Muscle layer of duodenum (tissue), 2 donors: Measurements from ENCODE around the gene EFNB2.
A peak's percentile ranks its signal among the peaks of the same experiment; 100 is the strongest.

Source experiments
- H3K27ac ChIP-seq: one replicate; pipeline ENCODE4 v1.7.0; 2013; ENCODE audit warnings: mild to moderate bottlenecking, low read length
- H3K27me3 ChIP-seq: one replicate; pipeline ENCODE4 v1.7.0; 2013; ENCODE audit warnings: low read depth, mild to moderate bottlenecking, control low read depth, low read length
- H3K36me3 ChIP-seq, 2 donors: one replicate each; pipeline ENCODE4 v1.7.0; 2013; ENCODE audit warnings: low read length in 2 of 2, control low read depth in 1 of 2, mild to moderate bottlenecking in 1 of 2; ENCODE audit not compliant: insufficient read depth in 2 of 2, control insufficient read depth in 1 of 2
- H3K4me1 ChIP-seq, 2 donors: one replicate each; pipeline ENCODE4 v1.7.0; 2013; ENCODE audit warnings: low read length in 2 of 2, mild to moderate bottlenecking in 2 of 2, control low read depth in 1 of 2, moderate library complexity in 1 of 2; ENCODE audit not compliant: insufficient read depth in 2 of 2, control insufficient read depth in 1 of 2
- H3K4me3 ChIP-seq, 2 donors: one replicate each; pipeline ENCODE4 v1.7.0; 2013; ENCODE audit warnings: low read length in 2 of 2, low read depth in 1 of 2, mild to moderate bottlenecking in 1 of 2
- H3K9me3 ChIP-seq, 2 donors: one replicate each; pipeline ENCODE4 v1.7.0; 2013; ENCODE audit warnings: low read length in 2 of 2, control low read depth in 1 of 2, mild to moderate bottlenecking in 1 of 2; ENCODE audit not compliant: control insufficient read depth in 1 of 2
- donor health status: healthy.

Gene EFNB2

GRCh38 chr13:106522898-106523525, 12.4 kb downstream of the EFNB2 start:
- no peaks in the 10 kb centered on the region for H3K9me3 ChIP-seq
- H3K27ac ChIP-seq = no peak overlapping the region
- H3K4me1 ChIP-seq = peaks cover 0 to 39% of the 10 kb centered on the region in 2 donors
- no peak overlapping the region for H3K4me3 ChIP-seq
- no peaks in the 10 kb centered on the region for H3K27me3 ChIP-seq
- H3K36me3 ChIP-seq = no peaks in the 10 kb centered on the region

DNA sequence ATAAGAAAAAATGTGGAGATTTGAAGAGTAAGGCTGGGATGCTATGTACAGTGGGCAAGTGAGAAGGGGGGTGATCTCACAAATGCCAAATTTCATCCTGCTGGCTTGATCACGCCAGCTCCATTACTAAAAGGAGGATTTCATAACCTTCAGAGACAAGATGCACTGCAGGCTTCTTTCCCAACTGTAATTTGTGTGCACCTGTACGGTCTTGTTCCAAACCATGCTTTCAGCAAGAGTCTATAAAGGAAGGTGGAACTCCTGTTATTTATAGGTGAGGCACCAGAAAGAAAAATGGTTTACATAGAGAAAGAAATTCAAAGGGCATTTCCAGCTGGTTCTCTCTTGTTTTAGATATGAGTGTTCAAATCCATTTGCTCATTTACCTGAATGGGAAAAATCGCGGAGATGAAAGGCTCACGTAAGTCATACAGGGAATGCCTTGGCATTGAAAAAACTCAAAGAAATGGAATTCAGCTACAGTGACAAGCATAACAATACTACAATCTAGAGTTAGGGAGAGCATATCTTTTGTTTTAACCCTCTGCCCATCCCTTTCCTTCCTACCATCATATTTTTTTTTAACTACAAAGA, 13.3 kb downstream of the EFNB2 start:
- no peaks in the 10 kb centered on the region for H3K9me3 ChIP-seq
- no peak overlapping the region for H3K4me3 ChIP-seq
- H3K4me1 ChIP-seq = peaks cover 0 to 32% of the 10 kb centered on the region in 2 donors
- no peak overlapping the region for H3K27ac ChIP-seq
- H3K36me3 ChIP-seq = no peaks in the 10 kb centered on the region
- no peaks in the 10 kb centered on the region for H3K27me3 ChIP-seq

- peaks cover 0 to 32% of the 10 kb centered on the region in 2 donors for H3K4me1 ChIP-seq
These were observed 14.2 kb downstream of the EFNB2 start for GRCh38 chr13:106521095-106521799.

GRCh38 chr13:106520251-106521054, 15.0 kb downstream of the EFNB2 start:
- no peaks in the 10 kb centered on the region for H3K9me3 ChIP-seq
- H3K36me3 ChIP-seq = no peaks in the 10 kb centered on the region
- H3K27ac ChIP-seq = no peak overlapping the region
- no peaks in the 10 kb centered on the region for H3K27me3 ChIP-seq
- no peak overlapping the region for H3K4me3 ChIP-seq
- H3K4me1 ChIP-seq = peaks cover 0 to 32% of the 10 kb centered on the region in 2 donors

More at GRCh38 chr13:106521095-106521799, 14.2 kb downstream of the EFNB2 start:
- H3K27ac ChIP-seq = no peak overlapping the region
- no peak overlapping the region for H3K4me3 ChIP-seq
- H3K36me3 ChIP-seq = no peaks in the 10 kb centered on the region
- no peaks in the 10 kb centered on the region for H3K9me3 ChIP-seq
- H3K27me3 ChIP-seq = no peaks in the 10 kb centered on the region

- Histone ChIP-seq H3K27ac (no peak overlapping the region), H3K4me3 (no peak overlapping the region), H3K9me3 (no peaks in the 10 kb centered on the region), H3K36me3 (no peaks in the 10 kb centered on the region), H3K27me3 (no peaks in the 10 kb centered on the region), H3K4me1 (peaks cover 7 to 33% of the 10 kb centered on the region in 2 donors)
These were observed 16.9 kb downstream of the EFNB2 start for GRCh38 chr13:106518512-106518911.

- H3K9me3 ChIP-seq = no peaks in the 10 kb centered on the region
- no peaks in the 10 kb centered on the region for H3K36me3 ChIP-seq
- H3K4me3 ChIP-seq = no peak overlapping the region
- H3K27ac ChIP-seq = no peak overlapping the region
- no peaks in the 10 kb centered on the region for H3K27me3 ChIP-seq
- H3K4me1 ChIP-seq = peaks cover 7 to 25% of the 10 kb centered on the region in 2 donors
These were observed 18.2 kb downstream of the EFNB2 start for GRCh38 chr13:106517109-106517847.

DNA sequence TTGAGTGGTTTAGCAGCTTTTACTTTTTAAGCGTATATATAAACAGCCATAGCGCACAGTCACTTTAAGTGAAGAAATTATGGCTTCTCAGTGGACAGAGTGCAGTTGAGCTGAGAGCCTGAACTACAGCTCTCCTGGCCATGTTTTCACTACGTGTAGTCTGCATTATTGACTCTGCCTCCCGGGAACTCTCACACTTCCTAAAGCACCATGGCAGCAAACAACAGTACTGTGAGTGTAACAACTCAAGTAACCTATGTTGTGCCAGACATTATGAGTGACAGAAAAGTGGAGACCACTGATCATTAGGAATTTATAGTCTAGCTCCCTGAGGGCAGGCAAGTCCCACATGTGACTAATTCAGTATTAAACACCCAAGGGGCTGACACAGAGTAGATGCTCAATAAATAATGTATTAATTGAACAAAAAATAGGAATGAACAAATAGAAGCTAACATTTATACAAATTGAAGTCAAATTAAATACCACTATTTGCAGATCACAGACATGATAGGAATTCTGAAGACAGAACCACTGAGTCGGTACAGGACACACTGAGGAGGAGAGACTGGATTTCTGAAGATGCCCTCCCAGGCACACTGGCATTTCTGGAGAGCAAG, 19.7 kb downstream of the EFNB2 start:
- Histone ChIP-seq H3K36me3 (peaks cover 0 to 4% of the 10 kb centered on the region in 2 donors), H3K4me3 (no peak overlapping the region), H3K9me3 (no peaks in the 10 kb centered on the region), H3K4me1 (peaks cover 7 to 20% of the 10 kb centered on the region in 2 donors), H3K27me3 (no peaks in the 10 kb centered on the region), H3K27ac (no peak overlapping the region)

DNA sequence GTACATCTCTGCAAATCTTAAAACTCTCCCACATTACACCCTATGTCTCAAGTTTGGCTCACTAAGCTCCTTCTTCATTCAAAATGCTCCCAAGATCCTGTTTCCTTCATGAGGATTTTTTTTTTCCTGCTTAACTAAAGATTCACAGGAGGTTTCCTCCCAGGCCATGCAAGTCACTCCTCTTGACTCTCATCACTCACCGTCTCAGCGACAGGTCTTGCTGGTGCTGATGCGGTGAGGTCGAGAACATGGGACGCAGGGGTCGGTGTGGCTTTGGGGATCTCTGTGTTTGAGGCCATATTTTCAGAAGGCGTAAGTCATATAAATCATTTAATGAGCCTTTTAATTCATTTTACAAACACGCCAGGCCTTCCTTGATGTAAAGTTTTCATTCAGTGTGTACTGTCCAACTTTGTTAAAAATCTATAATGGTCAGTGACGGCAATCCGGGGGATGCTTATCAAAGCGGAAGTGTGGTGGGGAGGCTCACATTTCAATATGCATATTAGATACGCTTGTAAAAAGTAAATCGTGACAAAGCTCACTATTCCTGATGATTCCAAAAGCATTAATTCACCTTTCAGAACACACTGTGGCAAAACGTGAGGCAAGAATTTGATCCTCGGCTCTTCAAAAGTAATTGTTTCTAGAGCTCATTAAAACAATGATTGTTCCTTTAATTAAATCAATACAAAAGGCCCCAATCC, 20.4 kb downstream of the EFNB2 start:
- Histone ChIP-seq H3K27ac (peak overlapping the region; percentile 52), H3K4me1 (peaks cover 7 to 14% of the 10 kb centered on the region in 2 donors), H3K36me3 (peaks cover 0 to 4% of the 10 kb centered on the region in 2 donors), H3K4me3 (no peak overlapping the region), H3K27me3 (no peaks in the 10 kb centered on the region), H3K9me3 (no peaks in the 10 kb centered on the region)

- H3K27ac ChIP-seq = peak overlapping the region; percentile 17
- H3K4me3 ChIP-seq = no peak overlapping the region
- peaks cover 0 to 4% of the 10 kb centered on the region in 2 donors for H3K36me3 ChIP-seq
- H3K27me3 ChIP-seq = no peaks in the 10 kb centered on the region
- no peaks in the 10 kb centered on the region for H3K9me3 ChIP-seq
- H3K4me1 ChIP-seq = peaks cover 7 to 10% of the 10 kb centered on the region in 2 donors
These were observed 22.2 kb downstream of the EFNB2 start for GRCh38 chr13:106513025-106513983.
